T-helper 1 cell treated with Interleukin-12 subunit alpha and Interleukin-12 subunit beta and Interleukin-4 antibody, amounts not matched to agents 30 ng/mL and 1 ng/mL, for 36 hours (primary cell): Measurements from ENCODE around the gene OR52K1. TPM values are rescaled to one million over a fixed set of nuclear protein-coding genes. Genes with fewer than 3 reads are reported as not detected.
"Not testable (repeated sequence)": the region's sequence is repeated elsewhere in the genome, so short reads cannot be mapped to it uniquely, and the experiment has no call there.

Experiments used
- intact Hi-C: fragments of 100-400 bp; cut with micrococcal nuclease; formaldehyde crosslinking; loops from one replicate; pipeline ENCODE4 v1.15.1; 2024
- total RNA-seq: library from RNA; stranded (reverse); gene quantifications from 2 replicates; pipeline ENCODE4 v1.2.3, GENCODE V29; 2022

OR52K1 gene
- total RNA-seq, 1 donor from 2014 or later = not detected

DNA sequence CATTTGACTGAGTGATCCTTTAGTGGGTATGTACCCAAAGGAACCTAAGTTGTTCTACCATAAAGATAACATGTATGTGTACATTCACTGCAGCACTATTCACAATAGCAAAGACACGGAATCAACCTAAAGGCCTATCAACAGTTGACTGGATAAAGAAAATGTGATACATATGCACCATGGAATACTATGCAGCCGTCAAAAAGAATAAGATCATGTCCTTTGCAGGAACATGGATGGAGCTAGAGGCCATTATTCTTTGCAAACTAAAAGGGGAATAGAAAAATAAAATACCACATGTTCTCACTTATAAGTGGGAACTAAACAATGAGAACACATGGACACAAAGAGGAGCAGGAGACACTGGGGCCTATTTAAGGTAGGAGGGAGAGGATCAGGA, 9.0 kb downstream of the OR52K1 start:
- intact Hi-C loops = not testable (repeated sequence)

DNA sequence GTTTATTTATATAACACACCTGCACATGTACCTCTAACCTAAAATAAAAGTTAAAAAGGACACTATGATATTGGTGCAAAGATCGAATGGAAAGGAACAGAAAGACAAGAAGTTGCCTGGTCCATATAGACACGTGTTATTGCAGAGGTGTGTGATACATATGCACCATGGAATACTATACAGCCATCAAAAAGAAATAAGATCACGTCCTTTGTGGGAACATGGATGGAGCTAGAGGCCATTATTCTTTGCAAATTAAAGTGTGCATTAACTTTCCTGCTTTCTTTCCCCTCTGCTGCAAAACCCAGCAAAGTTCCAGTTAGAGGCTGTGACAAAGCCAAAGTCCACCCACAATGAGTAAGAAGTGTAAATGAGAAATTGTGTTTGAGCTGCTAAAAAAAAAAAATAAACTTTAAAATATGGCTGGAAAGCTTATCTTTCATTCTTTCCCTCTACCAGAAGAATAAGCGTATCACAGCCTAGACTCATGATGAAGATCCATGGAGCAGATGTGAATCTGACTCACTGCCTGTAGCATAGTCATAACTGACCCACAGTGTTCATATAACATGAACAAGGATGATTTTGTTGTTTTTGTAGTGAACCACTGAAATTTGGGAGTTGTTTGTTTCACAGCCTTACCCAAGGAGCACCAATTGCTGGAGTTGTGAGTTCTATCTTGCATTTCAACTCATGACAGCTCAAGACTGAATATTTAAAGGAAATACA, 9.6 kb downstream of the OR52K1 start:
- intact Hi-C loops = no loop called here

DNA sequence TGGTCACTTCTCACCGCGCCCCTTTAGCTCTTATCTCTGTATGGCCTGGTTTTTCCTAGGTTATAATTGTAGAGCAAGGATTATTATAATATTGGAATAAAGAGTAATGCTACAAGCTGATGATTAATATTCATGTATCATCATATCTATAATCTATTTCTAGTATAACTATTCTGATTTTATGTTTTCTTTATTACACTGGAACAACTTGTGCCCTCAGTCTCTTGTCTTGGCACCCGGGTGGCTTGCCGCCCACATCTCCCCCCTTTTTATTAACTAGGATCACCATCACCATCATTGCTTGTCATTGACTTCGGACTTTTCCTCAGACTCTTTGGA, 11.0 kb downstream of the OR52K1 start:
- intact Hi-C loops = loop anchor here (1.0 kb wide), 2 partner anchors 100 to 306 kb away; partner anchors contain the start of gene TRIM21

DNA sequence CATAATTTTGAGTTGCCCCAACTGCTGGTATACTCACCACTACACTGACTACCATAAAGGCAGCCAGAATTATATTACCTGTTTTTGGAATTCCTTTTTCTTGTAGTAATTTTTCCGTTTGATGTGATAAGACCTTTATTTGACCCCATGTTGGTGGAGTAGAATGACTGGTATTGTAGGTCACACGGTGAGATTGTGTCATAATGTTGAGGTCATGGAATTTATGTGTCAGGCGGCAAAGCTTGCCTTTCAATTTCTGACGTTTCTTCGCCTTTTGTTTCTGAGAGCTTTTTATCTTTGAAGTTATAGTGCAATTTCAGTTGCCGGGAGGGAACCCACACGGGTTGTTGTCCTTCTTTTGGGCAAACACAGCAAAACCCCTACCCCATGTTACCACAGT, 13.0 kb downstream of the OR52K1 start:
- intact Hi-C loops = no loop called here

DNA sequence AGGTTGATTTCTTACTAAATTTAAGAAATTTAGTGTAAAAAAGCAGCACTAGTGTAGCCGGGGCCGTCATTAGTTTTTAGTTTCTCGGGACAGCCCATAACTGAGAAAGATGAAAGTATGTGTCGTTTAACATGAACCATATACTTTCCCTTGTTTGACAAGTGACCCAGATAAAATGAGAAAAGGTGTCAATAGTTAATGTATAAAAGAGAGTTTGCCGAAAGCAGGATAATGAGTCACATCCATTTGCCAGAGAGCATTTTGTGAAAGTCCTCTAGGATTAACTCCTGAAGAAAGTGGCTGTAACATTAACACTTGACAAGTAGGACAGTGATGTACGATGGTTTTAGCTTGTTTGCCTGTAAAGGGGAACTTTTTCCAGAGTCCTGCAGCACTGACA, 13.5 kb downstream of the OR52K1 start:
- intact Hi-C loops = no loop called here

DNA sequence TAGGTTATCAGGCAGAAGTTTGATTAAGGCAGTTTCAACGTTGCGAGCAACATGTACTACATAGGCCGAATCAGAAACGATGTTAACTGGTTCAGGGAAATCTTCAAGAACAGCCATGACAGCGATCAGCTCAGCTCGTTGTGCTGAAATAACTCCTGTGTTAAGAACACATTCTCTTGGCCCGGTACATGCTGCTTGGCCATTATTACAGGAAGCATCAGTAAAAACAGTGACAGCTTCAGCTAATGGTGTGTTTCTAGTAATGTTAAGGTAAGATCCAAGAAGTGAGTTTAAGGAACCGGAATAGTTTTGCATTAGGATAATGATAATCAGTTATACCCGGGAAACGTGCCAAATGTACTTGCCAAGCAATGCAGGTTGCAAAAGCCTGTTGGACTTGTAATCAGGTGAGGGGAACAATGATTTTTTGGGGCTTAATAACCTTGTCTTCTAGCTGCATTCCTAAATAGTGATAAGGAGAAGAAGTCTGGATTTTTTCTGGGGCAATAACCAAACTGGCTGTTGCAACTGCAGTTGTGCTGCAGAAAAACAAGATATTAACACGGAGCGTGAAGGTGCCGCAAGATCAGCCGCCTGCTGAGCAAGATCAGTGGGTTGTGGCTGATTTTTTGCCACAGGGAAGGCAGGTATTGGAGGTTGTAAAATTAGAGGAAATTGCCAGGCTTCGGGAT, 14.3 kb downstream of the OR52K1 start:
- intact Hi-C loops = no loop called here

DNA sequence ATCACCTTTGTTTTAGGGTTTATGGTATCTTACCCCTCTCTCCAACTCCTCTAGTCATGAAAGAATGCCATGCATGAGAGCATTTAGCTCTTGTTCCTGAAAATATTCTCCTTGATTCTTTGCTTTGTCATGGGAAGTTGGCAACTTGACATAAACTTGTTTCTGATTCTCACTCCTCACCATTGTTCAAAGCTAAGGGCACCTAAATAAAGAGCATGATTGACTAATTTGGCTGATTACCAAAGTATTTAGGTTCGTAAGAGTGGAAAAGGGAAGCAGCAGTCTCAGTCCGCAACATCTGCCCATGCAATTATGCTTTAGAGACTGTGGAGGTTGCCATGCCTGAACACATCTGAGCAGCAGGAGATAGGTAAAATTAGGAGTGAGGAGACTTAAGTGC, 26.4 kb downstream of the OR52K1 start:
- intact Hi-C loops = no loop called here

DNA sequence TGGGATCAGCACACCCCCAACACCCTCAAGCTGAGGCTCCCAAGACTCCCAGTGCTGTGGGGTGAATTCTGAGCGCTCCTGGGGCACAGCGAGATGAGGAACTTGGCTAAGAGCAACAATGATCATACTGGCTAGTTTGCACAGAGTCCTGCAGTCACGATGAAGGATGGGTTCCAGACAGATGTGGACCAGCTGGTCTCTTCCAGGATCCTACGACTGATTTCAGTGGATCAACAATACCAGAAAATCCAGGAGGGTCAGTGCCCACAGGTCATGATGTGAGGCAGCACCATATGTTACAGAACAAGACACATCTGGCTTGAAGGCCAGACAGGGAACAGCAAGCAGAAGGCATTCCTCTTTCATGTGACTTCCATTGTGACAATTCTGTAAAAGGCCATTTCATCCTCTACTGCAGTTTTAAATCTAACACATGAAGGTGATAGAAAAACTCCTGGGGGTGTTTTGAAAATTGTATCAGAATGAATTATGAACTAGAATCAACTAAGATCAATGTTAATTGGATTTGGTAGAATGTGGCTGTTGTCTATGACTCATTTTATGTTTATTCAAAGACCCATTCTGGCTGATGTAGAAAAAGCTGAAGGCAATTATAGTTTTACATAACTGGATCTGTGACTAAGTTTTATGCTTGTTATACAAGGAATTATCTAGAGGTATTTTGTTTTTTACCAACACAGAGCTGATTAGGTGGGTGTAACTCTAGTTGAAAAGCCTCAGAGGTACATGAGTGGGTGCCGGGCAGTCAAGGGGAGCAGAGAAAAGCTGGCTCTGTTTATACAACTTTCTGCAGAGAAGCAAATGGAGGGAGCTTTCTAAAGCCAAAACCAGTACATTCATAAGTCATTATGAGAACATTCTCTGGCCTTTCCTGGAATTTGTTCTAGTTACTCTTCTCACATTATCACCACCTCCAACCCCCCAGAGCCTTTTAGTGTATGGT, 29.1 kb downstream of the OR52K1 start:
- intact Hi-C loops = no loop called here

DNA sequence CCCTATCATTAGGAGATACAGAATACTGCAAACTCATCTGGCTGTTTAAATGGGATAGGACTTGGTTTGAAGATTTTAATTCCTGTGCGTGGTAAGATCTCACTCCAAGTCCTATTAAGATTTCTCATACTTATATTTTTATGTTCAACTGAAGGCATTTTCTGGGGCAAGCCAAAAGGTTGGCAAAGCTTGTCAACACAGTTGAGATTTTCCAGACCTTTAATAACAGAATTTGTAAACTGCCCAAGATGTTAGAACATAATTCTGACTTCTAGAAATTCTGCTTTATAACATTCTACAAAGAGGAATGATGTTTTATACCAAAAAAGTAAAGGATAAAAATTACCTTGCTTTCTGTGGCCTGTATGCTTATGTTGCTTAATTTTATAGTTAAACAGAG, 31.8 kb downstream of the OR52K1 start:
- intact Hi-C loops = no loop called here

DNA sequence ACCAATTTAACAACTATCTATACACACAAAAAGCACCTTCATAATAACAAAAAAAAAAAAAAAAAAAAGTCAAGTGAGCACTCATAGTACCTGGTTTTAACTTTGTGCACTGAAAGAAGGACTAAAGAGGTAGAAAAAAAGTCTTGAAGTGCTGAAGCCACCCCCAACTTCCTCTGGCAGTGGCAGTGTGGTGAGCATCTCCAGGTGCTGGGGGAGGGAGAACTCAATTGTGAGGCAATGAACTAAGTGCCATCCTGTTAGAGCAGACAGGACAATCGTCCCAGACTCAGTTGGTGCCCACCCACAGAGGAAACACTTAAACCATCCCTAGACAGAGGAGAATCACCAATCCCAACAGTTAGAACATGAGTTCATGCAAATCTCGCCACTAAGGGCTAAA, 39.9 kb downstream of the OR52K1 start:
- intact Hi-C loops = no loop called here

DNA sequence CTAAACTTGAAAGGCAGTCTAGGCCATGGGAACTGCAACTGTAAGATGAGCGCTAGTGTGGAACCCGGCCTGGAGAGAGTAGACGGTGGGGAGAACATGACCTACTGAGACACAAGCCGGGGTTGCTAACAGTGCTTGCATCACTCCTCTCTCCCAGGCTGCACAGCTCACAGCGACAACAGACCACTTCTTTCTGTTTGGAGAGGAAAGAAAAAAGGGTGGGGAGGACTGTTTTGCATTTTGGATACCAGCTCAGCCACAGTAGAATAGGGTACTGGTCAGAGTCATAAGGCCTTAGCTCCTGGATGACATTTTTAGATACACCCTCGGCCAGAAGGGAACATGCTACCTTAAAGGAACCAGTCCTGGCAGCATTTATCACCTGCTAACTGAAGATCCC, 40.3 kb downstream of the OR52K1 start:
- intact Hi-C loops = no loop called here

DNA sequence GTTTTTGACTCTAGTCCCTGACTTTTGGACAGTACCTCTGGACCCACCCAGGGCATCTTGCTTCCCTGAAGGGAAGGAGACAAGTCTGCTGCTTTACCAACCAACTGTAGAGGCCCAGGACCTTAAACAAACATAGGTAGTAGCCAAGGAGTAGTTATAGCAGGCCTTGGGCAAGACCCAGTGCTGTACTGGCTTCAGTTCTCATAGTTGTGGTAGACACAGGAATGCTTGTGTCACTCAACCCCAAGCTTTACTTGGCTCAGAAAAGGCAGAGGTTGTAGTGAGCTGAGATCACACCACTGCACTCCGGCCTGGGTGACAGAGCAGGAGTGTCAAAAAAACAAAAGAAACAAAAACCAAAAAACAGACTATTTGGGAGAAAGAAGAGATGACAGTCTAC, 41.2 kb downstream of the OR52K1 start:
- intact Hi-C loops = no loop called here

DNA sequence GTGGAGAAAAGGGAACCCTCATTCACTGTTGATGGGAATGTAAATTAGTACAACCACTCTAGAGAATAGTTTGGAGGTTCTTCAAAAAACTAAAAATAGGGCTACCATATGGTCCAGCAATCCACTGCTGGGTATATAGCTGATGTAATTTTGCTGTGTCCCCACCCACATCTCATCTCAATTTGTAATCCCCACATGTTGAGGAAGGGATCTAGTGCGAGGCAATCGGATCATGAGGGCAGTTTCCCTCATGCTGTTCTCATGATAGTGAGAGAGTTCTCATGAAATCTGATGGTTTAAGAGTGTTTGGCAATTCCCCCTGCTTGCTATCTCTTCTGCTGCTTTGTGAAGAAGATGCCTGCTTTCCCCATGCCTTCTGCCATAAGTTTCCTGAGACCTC, 45.5 kb downstream of the OR52K1 start:
- intact Hi-C loops = no loop called here

DNA sequence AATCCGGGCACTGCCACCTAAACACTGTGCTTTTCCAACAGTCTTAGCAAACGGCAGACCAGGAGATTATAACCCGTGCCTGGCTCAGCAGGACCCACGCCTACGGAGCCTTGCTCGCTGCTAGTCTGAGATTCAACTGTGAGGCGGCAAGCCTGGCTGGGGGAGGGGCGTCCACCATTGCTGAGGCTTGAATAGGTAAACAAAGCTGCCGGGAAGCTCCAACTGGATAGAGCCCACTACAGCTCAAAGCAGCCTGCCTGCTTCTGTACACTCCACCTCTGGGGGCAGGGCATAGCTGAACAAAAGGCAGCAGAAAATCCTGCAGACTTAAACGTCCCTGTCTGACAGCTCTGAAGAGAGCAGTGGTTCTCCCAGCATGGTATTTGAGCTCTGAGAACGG, 49.2 kb downstream of the OR52K1 start:
- intact Hi-C loops = not testable (repeated sequence)

DNA sequence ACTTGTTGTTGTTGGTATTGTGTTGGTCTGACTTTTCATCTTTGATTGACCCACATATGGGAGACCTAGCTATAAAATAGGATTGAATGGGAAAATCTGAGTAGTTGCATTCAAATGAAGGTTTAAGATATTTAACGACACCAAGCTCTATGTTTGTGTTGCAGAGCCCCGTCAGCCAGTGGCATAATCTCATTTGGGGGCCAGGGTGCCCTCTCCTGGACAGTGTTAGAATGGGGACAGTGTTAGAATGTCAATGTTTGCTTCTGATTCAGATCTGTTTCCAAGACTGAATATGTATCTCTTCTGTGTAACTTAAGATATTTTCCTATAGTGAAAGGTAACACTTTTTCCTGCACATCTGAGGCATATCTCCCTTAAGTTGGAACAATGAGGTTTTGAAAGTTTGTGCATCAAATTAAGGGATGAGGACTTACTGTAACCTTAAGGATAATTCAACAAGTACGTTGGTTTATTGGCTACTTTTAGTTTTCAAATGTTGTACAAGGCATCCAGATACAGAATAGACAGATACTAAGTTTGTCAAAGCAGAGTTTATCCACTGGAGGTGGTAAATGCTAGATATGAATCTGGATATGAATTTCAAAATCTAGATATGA, 57.3 kb downstream of the OR52K1 start:
- intact Hi-C loops = loop anchor here (1.0 kb wide), 2 partner anchors 146 to 352 kb away; partner anchors contain the start of gene TRIM21

DNA sequence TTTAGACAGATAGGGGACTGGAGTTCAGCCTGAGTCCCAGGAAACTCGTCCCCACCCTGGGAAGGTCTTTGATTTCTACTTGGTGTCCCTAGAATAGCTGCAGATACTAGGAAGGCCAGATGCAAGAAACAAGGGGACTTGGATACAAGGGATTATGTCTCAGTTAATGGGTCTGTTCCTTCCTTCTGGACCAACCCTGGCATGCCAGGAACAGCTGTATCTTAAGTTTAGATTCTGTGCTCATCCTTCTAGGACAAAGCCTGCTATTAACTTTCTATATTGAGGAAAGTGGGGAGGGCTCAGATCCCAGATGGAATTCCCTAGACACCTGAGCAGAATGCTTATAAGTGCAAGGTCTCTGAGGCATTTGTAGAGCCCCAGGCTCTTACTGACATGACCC, 58.6 kb downstream of the OR52K1 start:
- intact Hi-C loops = no loop called here

Other genes with a start within 250 kb of the OR52K1 start
- not detected in 2 replicates for gene OR52B4, start 114.3 kb upstream of the OR52K1 start, total RNA-seq
- gene TRIM21, start 88.9 kb upstream of the OR52K1 start, total RNA-seq = 73.3 and 77.1 TPM in 2 replicates
- gene OR52K2, start 33.4 kb upstream of the OR52K1 start, total RNA-seq = not detected in 2 replicates
- not detected in 2 replicates for gene OR52M1, start 62.5 kb downstream of the OR52K1 start, total RNA-seq
- gene OR52I2, start 99.1 kb downstream of the OR52K1 start, total RNA-seq = not detected in 2 replicates
- gene OR52I1, start 111.4 kb downstream of the OR52K1 start, total RNA-seq = 0.07 TPM in 1 of 2 replicates, not detected in the other
- 11.0 and 11.8 TPM in 2 replicates for gene TRIM68, start 125.6 kb downstream of the OR52K1 start, total RNA-seq
- not detected in 2 replicates for gene OR51D1, start 154.8 kb downstream of the OR52K1 start, total RNA-seq
- gene OR51E1, start 161.3 kb downstream of the OR52K1 start, total RNA-seq = not detected in 2 replicates
- gene OR51E2, start 215.2 kb downstream of the OR52K1 start, total RNA-seq = not detected in 2 replicates
- gene MMP26, start 222.1 kb downstream of the OR52K1 start, total RNA-seq = not detected in 2 replicates